GM20431 (cell line): Measurements from ENCODE around the gene PPP3R1.
"Not testable (repeated sequence)": the region's sequence is repeated elsewhere in the genome, so short reads cannot be mapped to it uniquely, and the experiment has no call there.

Experiments
- in situ Hi-C: fragments of 300-500 bp; cut with MseI, MboI; formaldehyde crosslinking; loops from one replicate; pipeline ENCODE4 v1.15.0; 2020; ENCODE audit warnings: low sequenced_read_pairs; ENCODE audit not compliant: unreplicated experiment

The PPP3R1 gene

DNA sequence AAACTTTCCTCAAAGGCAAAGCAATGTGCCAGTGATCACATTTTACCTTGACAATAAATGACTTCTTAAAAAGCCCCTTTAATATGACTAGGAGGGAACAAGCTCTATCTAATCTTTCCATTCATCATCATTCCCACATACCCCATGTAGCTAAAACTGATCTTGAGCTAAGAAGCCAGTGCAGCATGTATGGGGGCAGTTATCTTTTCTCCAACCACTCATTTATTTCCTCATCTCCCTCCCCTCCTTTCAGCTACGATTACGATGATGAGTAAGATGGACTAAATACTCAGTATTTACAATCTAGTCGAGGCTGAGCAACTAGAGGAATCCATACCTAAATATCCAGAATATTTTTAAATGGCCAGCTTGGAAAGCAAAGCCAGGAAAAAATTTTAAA, 59.2 kb downstream of the PPP3R1 start:
- in situ Hi-C loops = no loop called here

DNA sequence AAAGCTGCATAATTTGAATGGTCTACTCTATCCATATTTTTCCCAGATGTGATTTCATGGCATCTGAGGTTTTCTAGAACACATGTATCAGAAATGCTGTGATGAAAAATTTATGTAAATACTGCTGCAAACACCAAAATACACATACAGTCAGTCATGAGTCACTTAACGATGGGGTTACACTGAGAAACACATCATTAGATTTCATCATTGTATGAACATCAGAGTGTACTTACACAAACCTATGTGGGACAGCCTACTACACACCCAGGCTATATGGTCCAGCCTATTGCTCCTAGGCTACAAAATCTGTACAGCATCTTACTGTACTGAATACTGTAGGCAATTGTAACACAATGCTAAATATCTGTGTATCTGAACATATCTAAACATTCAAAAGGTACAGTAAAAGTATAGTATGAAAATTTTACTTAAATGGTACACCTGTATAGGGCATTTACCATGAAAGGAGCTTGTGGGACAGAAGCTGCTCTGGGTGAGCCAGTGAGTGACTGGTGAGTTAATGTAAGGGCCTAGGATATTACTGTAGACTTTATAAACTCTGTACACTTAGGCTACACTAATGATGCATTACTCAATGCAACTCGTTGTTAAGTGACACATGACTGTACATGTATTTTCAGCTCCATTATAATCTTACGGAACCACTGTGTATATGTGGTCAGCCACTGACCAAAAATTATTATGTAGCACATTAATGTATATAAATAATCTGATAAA, 61.2 kb downstream of the PPP3R1 start:
- in situ Hi-C loops = no loop called here

DNA sequence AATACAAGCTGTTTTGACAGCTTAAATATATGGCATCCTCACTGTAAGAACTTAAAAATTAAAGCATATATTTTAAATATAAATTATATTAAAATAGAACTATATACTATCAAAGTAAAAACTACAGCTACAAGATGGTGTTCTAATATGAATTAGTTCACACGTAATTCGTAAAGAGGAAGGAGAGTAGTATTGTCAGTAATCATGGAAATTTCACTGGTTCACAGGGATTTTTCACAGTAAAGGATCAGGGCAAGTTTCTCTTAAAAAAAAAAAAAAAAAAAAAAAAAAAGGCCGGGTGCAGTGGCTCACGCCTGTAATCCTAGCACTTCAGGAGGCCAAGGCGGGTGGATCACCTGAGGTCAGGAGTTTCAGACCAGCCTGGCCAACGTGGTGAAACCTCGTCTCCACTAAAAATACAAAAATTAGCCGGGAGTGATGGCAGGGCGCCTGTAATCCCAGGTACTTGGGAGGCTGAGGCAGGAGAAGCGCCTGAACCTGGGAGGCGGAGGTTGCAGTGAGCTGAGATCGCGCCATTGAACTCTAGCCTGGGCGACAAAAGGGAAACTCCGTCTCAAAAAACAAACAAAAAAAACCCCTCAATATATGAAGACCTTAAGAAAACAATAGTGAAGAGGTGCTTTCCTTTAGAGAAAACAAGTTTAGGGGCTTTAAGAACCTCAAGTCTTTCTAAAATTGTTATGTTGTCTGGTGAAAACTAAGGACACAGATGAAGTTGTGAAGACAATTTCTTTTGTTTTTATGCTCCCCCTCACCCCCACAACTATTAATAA, 62.1 kb downstream of the PPP3R1 start:
- in situ Hi-C loops = no loop called here

DNA sequence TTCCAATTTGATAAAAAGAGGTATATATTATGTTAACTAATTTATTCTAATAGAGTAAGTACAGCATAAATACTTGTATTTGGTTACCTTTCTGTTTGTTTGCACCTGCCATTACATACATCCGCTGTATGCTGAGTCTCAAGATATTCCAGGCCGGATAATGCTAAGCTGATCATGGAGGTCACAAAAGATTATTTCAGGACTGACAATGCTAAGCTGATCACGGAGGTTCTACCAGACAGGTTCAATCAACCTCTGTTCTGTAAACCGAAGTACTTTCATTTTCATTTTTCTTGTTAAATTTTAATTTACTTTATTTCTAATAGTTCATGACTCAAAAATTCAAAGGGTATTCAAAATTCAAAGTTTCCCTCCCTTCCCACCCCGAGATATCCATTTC, 63.5 kb downstream of the PPP3R1 start:
- in situ Hi-C loops = no loop called here

DNA sequence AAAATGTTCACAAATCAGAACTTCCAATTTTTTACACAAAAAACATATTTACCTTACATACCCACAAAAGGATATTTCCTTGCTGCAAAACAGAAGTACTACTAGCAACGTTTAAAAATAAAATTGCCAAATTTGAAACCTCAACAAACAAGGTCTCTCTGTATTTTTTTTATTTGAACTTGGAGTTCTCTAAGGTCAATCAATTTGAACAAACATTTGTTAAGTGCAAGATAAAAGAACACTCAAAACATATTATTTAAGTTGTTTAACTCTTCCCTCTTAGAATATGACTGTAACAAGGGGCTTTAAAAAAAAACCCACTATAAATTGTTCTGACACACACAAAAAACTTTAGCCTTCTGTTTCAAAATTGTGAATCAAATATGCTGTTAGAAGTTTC, 65.0 kb downstream of the PPP3R1 start:
- in situ Hi-C loops = no loop called here

DNA sequence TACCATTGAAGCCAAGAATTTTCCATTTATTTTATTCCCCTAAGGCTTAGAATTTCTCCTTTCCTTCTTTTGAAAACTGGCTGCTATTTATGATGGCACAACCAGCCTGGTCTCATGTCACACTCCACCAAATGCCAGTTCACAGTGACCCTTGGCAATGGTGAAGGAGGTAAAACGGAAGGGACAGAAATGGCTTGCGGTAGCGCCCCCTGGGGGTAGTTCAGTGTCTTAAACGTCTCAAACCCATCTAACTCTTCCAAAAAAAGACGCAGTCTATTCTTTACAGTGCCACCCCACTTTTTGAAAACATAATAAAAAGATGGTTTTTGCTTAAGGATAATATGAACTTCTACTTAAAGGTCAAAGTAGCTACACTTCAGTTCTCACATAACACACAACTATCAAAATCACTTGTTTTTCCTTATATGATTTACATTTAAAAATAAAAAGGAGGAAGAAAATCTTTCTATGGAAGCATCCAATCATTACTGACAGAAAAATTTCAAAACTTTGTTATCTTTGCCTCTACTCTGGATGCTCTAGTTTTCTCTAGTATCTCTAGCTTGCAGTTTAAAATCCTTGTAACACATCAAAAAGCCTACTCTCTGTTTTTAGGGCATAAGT, 66.7 kb downstream of the PPP3R1 start:
- in situ Hi-C loops = no loop called here

DNA sequence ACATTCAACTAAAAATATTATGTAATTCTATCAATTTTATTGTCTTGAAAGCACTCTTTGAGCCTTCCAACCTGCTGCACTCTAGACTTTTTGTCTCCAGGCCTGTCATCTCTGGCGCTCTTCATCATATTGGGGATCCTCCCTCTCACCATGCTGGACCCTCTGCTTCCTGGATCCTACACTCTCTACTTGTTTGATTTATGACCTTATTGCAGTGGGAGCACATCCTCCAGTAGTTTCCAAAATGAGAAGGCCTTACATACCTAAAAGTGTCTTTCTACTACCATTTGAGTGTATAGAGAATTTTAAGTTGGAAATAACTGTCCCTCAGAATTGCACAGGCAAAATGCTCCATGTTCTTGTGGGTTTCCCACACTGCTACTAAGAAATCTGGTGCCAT, 69.4 kb downstream of the PPP3R1 start:
- in situ Hi-C loops = no loop called here

DNA sequence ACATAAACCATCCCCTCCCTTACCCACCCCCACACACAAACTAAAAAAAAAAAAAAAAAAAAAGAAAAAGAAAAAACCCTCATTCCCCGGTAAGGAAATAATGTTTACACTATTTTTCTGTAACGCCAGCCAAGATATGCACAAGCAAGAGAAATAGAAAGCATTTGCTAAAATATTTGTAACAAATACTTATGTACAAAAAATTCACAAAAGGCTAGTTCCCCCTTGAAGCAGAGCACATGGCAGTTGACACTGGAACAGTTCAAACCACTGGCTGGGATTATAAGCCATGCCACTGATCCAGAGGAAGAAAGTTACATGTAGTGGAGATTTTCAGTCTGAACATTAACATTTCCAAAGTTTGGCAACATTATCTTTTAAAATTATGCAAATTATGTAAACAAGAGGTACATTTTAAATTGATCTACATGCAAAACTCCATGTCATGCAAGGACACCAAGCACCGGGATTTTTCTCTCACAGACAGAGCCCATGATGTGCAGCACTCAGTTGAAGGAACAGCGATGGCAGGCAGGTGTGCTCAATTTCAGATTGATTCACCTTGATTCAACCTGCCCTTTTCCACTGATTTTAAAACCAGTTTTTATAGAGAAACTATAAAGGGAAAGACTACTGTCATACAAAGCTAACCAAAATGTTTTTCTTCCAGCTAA, 73.2 kb downstream of the PPP3R1 start:
- in situ Hi-C loops = no loop called here

DNA sequence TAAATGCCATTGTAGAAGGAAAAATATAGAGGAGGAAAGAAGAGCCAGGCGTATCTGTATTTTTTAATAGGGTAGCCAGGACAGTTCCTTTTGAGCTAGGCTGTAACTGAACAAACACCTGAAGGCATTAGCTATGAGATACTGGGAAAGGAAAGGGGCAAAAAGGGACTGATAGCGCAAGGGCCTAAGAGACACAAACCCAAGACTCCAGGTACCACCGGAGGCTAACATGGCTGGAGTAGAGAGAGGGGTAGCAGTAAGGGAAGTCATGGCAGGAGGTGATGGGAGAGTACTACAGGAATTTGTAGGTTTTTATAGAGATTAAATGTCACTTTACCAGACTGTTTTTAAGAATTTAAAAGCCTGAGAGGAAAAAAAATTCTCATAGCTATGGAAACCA, 73.9 kb downstream of the PPP3R1 start:
- in situ Hi-C loops = no loop called here

DNA sequence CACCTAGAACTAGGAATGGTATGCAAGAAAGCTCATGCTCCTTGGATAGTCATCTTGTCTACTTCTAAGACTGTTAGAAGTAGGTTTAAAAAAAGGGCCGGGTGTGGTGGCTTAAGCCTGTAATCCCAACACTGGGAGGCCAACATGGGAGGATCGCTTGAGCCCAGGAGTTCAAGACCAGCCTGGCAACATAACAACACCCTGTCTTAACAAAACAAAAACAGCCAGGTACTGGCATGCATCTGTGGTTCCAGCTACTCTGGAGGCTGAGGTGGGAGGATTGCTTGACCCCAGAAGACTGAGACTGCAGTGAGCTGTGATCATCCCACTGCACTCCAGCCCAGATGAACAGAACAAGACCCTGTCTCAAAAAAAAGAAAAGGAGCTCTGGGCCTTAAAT, 74.8 kb downstream of the PPP3R1 start:
- in situ Hi-C loops = no loop called here

DNA sequence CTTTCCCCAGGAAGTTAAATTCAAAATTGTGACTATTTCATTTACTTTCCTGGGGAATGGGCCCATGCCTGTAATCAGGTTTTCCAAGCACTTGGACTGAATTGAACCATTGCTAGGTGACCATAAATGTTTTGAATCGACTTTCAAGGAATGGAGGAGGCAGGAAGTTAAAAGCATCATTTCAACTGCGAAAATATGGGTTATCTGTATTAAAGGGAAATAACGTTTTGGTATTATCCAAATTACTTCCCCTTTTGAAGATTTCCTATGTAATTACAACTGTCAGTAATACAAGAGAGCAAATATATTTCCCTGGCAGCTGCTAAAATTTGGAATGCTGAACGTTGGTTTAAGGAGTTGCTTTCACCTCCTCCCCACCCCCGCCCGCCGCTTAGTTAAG, 75.7 kb downstream of the PPP3R1 start:
- in situ Hi-C loops = no loop called here

DNA sequence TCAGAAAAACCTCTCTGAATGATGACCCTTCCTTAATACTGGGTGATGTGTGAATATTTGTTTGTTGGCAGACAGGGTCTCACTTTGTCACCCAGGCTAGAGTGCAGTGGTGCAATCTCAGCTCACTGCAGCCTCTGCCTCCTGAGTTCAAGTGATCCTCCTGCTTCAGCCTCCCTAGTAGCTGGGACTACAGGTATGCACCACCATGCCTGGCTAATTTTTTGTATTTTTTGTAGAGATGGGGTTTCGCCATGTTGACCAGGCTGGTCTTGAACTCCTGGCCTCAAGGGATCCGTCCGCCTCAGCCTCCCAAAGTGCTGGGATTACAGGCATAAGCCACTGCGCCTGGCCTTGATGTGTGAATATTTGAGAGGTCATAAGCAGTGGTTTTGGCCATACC, 77.1 kb downstream of the PPP3R1 start:
- in situ Hi-C loops = not testable (repeated sequence)

DNA sequence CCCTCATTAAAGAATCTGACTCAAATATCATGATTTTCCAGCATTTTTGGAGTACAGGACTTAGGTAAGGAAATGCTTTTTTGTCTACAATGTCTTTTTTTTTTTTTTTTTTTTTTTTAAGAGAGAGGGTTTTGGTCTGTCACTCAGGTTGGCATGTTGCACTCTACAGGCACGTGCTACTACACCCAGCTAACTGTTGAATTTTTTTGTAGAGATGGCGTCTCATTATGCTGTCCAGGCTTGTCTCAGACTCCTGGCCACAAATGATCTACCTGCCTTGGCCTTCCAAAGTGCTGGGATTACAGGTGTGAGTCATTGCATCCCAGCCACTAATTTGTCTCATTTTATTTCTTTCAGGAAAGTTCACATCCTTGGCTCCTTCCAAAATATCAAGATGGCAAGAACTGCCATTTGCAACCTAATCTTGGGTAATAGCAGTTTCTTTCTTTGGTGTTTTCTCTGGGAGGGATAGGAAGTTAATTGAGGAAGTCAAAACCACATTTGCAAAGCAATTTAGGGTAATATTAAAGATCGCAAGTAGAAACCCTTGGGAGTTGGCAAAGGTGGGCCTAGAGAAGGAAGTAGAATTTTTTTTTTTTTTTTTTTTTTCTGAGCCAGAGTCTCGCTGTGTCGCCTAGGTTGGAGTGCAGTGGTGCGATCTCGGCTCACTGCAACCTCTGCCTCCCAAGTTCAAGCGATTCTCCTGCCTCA, 79.2 kb downstream of the PPP3R1 start:
- in situ Hi-C loops = no loop called here

DNA sequence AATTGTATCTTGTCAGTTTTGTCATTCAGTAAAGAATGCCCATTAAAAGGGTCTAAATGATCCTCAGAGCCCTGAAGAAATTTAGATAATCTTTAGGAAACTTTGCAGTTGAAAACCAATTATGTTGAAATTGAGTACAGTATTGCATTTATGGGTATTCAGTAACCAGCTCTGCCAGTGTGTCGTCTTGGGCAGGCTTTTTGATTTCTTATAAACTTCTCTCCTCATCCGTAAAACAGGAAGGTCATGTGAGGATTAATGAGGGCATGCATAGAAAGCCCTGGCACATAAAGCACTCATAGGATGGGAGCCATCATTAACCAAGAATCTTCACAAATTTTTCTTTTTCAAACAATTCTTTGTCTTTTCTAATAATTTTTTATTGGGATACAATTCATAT, 79.8 kb downstream of the PPP3R1 start:
- in situ Hi-C loops = no loop called here

DNA sequence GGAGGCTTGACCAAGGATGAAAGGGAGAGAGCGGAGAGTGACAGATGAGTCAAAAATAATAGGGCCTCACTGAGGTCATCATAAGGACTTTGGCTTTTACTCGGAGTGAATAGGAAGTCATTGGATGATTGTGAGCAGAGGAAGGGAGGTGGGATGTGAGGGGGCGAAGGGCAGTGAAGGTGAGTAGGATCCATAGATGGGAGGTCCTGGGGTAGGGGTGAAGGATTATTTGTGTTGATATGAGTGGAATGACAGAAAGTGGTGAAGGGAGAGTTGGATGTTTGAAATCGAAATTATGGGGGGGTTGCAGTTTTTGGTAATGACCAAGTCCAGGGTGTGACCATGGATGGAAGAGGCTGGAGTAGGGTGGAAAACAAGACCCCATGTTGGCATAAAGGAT, 80.6 kb downstream of the PPP3R1 start:
- in situ Hi-C loops = no loop called here

DNA sequence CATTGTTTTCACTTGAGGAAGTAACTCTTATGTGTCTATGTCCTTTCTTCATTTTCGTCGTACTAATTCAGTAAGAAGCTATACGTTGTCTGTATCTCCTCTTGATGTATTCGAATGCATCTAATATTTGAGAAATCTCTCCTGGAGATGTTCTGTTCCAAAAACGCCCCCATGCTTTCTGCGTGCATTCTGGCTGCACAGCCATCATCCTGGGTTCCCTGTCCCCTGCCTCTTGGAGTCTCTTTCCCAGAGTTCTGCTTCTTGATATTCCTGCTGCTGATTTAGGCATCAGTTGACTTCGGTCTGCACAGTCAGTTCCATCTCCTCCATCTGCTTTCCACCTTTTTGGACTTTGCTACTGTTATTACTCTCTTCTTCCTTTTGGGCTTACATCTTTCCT, 81.2 kb downstream of the PPP3R1 start:
- in situ Hi-C loops = no loop called here

DNA sequence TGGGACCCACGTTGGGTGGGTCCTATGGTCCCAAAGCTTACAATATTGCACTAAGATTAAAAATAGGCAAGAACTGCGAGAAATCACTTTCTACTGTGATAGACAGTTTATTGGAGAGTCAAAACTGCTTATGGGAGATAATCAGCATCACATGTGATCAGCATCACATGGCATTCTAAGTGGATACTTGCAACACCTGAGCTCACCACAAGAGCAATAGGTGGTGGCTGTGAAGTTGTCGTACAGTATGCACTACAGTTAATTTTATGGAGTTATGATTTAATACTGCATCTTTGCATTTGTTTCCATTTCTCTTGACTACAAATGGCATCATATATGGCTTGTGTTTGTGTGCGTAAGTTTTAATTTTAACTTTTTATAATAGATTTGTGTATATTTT, 83.0 kb downstream of the PPP3R1 start:
- in situ Hi-C loops = no loop called here

DNA sequence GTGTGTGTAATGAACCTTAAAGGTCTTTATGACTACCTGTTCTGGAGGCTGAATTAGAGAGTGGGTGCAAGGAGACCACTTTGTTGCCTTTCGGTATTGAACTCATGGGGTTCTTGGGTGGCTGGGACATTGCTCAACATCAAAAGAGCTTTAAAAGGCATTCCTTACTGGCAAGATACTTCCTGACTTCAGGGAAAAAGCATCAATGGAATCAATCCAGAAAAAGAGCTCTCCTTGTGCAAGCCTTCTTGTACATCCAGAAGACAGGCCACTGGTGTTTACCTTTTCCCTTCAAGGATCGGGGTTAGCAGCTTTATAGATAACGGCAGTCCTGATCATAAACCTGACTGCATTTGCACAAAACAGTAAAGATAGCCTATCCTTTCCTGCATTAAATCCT, 85.1 kb downstream of the PPP3R1 start:
- in situ Hi-C loops = no loop called here

DNA sequence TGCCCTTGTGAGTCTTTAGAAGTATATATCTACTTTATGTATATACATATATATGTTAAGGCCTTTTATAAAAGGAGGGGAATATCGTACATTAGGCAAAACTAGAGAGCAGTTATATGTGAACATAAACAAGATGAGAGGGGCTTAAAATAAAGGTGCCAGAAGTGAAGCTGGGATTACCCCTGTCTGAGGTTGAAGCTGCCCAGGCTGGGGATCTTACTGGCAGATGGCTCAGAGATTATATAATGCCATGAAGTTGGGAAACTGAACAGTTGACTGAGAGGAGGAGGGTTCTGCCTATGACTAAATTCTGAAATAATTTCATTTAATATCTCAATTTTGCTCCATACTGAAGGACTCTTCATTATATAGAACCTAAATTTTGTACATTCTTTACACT, 88.7 kb downstream of the PPP3R1 start:
- in situ Hi-C loops = no loop called here

DNA sequence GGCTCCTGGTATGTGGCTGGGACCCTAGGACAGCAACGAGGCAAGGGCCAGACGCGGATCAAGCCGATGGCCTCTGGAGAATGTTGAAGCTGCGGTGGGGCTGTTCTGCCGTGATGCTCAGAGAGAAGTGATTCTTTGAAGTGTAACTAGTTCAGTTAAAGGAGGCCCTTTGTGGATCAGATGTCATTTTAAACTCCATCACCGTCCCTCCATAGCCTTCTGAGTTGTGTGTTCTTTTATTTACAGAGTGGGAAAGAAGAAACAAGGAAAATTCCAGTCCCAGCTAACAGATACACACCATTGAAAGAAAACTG, 94.2 kb downstream of the PPP3R1 start:
- in situ Hi-C loops = no loop called here
